ENCODE measurements around the gene GATA3.

Gene GATA3

DNA sequence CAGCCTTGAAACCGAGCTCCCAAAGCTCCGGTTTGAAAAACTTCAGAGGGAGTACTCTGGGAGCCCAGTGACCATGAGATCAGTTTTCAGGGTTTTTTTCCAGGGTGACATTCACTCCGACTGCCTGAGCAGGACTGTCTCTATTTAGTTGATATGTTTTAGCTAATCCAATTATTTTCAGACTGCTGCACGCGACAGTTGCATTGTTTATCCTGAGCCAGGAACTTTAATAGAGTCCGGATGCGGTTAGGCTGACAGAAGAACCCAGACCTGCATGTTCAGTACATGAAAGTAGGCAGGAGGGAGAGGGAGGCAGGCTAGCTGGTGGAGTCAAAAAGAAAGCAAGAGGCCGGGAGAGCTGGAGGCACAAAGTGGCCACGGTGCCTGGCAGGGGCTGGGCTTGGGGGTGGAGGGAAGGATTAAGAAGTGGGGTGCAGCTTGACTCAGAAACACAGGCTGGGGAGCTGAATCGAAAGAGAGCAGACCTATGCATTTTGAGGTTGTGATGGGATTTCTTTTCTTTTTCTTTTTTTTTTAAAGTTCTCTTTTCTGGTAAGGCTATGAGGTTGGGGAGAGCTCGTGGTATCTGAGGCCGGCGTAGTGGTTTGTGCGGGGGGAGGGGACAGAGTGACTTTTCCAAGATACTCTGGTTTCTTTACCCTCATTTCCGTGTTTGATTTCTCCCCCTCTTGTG, 5.7 kb downstream of the GATA3 start:
- H3K27me3 ChIP-seq (replicated peaks; ENCODE audit: control insufficient read depth, insufficient read depth, low read length) = no peaks in the 10 kb centered on the region
- peaks cover 11% of the 10 kb centered on the region for H3K36me3 ChIP-seq (ENCODE audit: control insufficient read depth, insufficient read depth, low read length)
- TF ChIP-seq, protein P1, sequence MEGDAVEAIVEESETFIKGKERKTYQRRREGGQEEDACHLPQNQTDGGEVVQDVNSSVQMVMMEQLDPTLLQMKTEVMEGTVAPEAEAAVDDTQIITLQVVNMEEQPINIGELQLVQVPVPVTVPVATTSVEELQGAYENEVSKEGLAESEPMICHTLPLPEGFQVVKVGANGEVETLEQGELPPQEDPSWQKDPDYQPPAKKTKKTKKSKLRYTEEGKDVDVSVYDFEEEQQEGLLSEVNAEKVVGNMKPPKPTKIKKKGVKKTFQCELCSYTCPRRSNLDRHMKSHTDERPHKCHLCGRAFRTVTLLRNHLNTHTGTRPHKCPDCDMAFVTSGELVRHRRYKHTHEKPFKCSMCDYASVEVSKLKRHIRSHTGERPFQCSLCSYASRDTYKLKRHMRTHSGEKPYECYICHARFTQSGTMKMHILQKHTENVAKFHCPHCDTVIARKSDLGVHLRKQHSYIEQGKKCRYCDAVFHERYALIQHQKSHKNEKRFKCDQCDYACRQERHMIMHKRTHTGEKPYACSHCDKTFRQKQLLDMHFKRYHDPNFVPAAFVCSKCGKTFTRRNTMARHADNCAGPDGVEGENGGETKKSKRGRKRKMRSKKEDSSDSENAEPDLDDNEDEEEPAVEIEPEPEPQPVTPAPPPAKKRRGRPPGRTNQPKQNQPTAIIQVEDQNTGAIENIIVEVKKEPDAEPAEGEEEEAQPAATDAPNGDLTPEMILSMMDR (IDR thresholded peaks at IDR 0.05; ENCODE audit: insufficient read depth, low read length, poor library complexity, severe bottlenecking) = no peak
- peak overlapping the region; percentile 25 for H3K4me3 ChIP-seq (replicated peaks; ENCODE audit: low read depth, low read length)
- peak; percentile 62 for DNase-seq (ENCODE audit: extremely low read depth, insufficient read length)

DNA sequence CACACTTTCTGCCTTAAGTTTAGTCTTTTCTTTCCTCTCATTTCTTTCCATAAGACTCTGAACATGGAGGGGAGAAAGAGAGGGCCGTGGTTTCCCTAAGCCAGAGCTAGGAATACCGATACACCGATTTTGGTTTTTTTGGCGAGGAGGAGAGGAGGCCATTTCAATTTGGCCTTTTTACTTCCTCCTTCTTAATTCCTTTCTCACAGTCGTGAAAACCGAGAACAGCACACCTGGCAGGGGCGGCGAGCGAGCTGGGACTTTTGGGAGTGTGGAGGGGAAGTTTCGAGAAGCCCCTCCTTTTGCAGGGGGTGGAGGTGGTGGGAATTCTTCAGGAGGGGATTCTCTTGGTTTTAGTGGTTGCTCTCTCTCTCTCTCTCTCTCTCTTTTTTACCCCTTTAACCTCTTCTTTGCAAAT, 6.2 kb downstream of the GATA3 start:
- no peaks in the 10 kb centered on the region for H3K27me3 ChIP-seq (replicated peaks; ENCODE audit: control insufficient read depth, insufficient read depth, low read length)

DNA sequence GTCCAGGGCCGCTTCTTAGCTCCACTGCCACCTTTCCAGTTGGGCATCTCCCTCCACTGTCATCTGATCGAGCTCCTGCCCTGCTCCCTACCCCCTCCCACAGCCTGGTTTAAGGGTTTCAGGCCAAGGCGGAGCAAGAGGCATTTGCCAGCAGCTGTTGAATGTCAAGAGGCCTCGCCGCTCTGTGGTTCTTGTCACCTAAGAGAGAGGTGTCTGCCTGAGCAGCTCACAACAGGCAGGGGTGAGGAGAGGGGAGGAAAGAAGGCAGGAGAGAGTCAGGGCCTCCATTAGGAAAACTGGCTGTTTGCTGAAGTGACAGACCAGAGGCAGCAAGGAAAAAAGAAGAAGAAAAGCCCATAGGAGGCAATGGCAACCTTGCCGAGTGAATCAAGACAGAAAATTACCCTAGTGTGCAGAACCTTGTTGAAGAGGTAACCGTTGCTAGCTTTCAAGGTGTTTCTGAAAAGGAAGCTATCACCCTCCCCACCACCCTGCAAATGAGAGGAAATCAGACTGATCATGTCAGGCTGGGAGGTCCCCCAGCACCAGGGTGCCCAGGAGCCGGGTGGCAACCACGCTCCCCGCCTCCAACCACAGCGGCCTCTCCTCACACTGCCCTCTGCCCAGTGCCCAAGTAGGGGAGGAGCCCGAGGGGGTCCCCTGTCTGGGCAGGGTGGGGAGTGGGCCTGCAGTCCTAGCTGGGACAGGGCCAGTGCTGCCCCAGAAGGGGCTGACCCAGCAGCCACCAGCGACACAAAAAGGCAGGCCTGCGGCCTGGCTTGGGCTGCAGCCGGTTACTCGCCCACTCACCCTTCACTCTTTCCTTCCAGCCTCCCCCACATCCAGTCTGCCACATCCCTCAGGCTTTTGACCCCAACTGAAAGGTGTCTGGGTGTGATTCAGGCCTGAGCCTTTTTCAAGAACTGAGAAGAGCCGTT, 7.1 kb downstream of the GATA3 start:
- H3K4me3 ChIP-seq (replicated peaks; ENCODE audit: low read depth, low read length) = no peak overlapping the region; the same call in 1 of the 2 replicates
- DNase-seq (ENCODE audit: extremely low read depth, insufficient read length) = peak; percentile 52
- H3K36me3 ChIP-seq (ENCODE audit: control insufficient read depth, insufficient read depth, low read length) = peaks cover 11% of the 10 kb centered on the region
- TF ChIP-seq, protein P1 (IDR thresholded peaks at IDR 0.05; ENCODE audit: insufficient read depth, low read length, poor library complexity, severe bottlenecking) = no peak
- no peaks in the 10 kb centered on the region for H3K27me3 ChIP-seq (replicated peaks; ENCODE audit: control insufficient read depth, insufficient read depth, low read length)

More for the DNA sequence above, 6.2 kb downstream of the GATA3 start:
- TF ChIP-seq, protein P1 (IDR thresholded peaks at IDR 0.05; ENCODE audit: insufficient read depth, low read length, poor library complexity, severe bottlenecking) = no peak
- peaks cover 11% of the 10 kb centered on the region for H3K36me3 ChIP-seq (ENCODE audit: control insufficient read depth, insufficient read depth, low read length)
- H3K4me3 ChIP-seq (replicated peaks; ENCODE audit: low read depth, low read length) = peak overlapping the region; percentile 25
- peak; percentile 41 for DNase-seq (ENCODE audit: extremely low read depth, insufficient read length)

DNA sequence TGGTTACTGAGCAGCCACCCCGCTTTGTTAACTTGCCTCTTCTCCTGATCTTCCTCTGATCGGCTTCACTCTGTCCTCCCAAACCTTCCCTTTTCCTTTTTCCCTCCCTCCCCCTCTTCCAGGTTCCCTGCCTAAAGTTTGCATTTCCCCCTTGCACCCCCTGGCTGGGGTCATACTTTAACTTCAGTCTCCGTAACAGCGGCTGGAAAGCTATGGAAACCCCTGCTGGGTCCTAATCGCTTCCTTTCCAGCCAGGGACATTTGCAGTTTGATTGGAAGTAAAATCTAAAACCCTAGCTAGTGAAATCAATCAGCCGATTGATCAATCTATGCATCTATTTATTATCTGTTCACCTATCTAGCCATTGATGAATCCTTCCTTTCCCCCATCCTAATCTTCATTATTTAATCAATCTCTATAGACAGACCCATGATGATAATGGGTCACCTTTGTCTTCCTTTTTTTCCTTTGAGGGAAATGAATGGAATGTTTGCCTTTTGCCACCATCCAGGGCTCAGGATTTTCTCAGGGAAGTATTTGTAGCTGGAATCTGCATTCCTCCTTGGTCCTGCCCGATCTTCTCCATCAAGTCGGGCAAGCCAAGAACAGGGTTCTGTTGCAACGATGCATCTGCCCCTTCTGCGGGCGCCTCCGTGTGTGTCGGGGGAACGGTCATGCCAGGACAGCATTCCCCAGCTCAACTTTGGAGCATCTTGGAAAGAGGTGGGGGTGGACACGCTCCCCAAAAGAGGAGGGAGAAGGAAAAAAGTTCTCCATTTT, 8.8 kb downstream of the GATA3 start:
- Histone ChIP-seq H3K36me3 (ENCODE audit: control insufficient read depth, insufficient read depth, low read length) (peaks cover 10% of the 10 kb centered on the region), H3K4me3 (replicated peaks; ENCODE audit: low read depth, low read length) (no peak overlapping the region), H3K27me3 (replicated peaks; ENCODE audit: control insufficient read depth, insufficient read depth, low read length) (no peaks in the 10 kb centered on the region)
- DNase-seq (ENCODE audit: extremely low read depth, insufficient read length) = no peak
- TF ChIP-seq, protein P1 (IDR thresholded peaks at IDR 0.05; ENCODE audit: insufficient read depth, low read length, poor library complexity, severe bottlenecking) = no peak

DNA sequence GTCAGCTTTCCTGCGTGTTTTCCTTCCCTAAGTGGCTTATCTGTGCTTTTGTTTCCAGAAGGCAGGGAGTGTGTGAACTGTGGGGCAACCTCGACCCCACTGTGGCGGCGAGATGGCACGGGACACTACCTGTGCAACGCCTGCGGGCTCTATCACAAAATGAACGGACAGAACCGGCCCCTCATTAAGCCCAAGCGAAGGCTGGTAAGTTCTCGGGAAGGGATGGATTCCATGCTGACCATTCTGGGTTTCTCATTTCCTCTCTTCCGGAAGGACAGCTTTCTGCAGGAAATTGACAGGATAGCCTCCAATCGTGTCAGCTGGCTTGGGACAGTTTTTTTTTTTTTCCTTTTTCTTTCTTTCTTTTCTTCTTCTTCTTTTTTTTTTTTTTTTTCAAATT, 9.4 kb downstream of the GATA3 start:
- TF ChIP-seq, protein P1 (IDR thresholded peaks at IDR 0.05; ENCODE audit: insufficient read depth, low read length, poor library complexity, severe bottlenecking) = no peak
- no peak for DNase-seq (ENCODE audit: extremely low read depth, insufficient read length)
- Histone ChIP-seq H3K36me3 (ENCODE audit: control insufficient read depth, insufficient read depth, low read length) (peaks cover 8% of the 10 kb centered on the region), H3K4me3 (replicated peaks; ENCODE audit: low read depth, low read length) (no peak overlapping the region), H3K27me3 (replicated peaks; ENCODE audit: control insufficient read depth, insufficient read depth, low read length) (no peaks in the 10 kb centered on the region)

Data from GM06990 (cell line).